Memory B cell (primary cell): ENCODE measurements around the gene NLRC3.

Experiments
- ATAC-seq: fragments of 150-1000 bp; cut with Tn5 transposase; 2 replicates; pipeline ENCODE4 v1.10.0; 2021; ENCODE audit warnings: low read depth, mild to moderate bottlenecking, moderate library complexity
- DNase-seq, 2 donors: peaks; one replicate each; pipeline ENCODE4 v3.0.0; 2022; ENCODE audit warnings: low spot score in 2 of 2
- H3K27ac Mint-ChIP-seq: one replicate; pipeline ENCODE4 v1.8.0; 2022; ENCODE audit warnings: mild to moderate bottlenecking, moderate library complexity, mixed read lengths
- H3K27me3 Mint-ChIP-seq: one replicate; pipeline ENCODE4 v1.8.0; 2022; ENCODE audit warnings: mixed read lengths
- H3K36me3 Mint-ChIP-seq: one replicate; pipeline ENCODE4 v1.8.0; 2022; ENCODE audit warnings: mild to moderate bottlenecking, mixed read lengths
- H3K4me1 Mint-ChIP-seq: one replicate; pipeline ENCODE4 v1.8.0; 2022; ENCODE audit warnings: mixed read lengths
- H3K4me3 Mint-ChIP-seq: one replicate; pipeline ENCODE4 v1.8.0; 2022; ENCODE audit warnings: mild to moderate bottlenecking, moderate library complexity, mixed read lengths
- H3K9me3 Mint-ChIP-seq: one replicate; pipeline ENCODE4 v1.8.0; 2022; ENCODE audit warnings: mixed read lengths

Gene NLRC3

DNA sequence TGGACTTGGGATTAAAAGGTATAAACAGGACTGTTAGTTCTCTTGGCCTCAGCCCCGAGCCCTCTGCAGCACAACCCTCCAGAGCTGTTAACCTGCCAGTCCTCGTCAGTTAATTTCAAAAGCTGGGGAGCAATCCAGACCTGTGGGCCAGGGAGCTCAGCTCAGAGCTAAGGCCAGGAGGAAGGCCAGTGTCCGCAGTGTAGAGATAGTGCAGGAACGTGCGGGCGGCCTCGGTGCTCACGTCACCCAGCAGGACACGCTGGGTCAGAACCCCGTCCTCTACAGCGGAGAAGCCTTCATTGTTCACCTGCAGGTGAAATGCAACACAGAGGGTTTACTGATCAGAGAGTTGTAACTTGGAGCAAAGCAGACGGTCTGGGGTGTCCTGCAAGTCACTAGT is 15.4 kb upstream of the NLRC3 start:
- Mint-ChIP-seq H3K27me3 (no peaks in the 10 kb centered on the region), H3K4me1 (peaks cover 6% of the 10 kb centered on the region), H3K4me3 (no peak overlapping the region), H3K36me3 (peaks cover 14% of the 10 kb centered on the region), H3K27ac (no peak overlapping the region), H3K9me3 (no peaks in the 10 kb centered on the region)
- ATAC-seq (no peak), DNase-seq (no peak)

DNA sequence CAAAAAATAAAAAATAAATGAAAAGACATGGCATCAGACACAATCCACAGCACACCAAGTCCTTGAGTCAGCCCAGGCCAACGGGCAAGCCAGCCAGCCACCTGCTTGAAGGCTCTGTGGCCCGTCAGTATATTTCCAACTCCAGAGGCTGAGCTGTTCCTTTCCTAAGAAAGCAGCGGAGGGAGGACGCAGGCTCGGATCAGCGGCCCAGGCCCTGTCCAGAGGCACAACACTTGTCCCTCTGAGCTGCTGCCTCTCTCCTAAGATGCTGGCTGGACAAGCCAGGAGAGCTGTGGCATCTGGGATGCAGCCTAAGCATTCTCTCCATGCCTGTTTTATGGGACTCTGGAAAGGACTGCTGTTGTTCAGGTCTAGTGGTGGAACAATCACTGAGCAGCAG is 14.8 kb upstream of the NLRC3 start:
- ATAC-seq = no peak
- H3K27me3 Mint-ChIP-seq = no peaks in the 10 kb centered on the region
- DNase-seq = no peak
- peaks cover 6% of the 10 kb centered on the region for H3K4me1 Mint-ChIP-seq
- H3K4me3 Mint-ChIP-seq = no peak overlapping the region
- peaks cover 14% of the 10 kb centered on the region for H3K36me3 Mint-ChIP-seq
- H3K27ac Mint-ChIP-seq = no peak overlapping the region
- H3K9me3 Mint-ChIP-seq = no peaks in the 10 kb centered on the region

DNA sequence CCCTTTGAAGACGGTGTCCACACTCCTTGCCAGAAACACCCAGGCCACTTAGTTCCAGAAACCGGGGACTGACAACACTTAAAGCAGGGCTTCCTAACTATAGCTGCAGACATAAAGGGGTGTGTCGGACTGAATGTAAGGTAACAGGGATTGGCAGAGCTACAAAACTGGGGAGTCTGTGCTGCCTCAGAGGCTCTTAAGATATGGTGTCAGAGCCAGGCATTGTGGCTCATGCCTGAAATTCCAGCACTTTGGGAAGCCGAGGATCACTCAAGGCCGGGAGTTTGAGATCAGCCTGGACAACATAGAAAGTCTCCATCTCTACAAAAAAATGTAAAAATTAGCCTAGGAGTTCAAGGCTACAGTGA is 14.2 kb upstream of the NLRC3 start:
- Mint-ChIP-seq H3K4me3 (no peak overlapping the region), H3K4me1 (peaks cover 10% of the 10 kb centered on the region), H3K36me3 (peaks cover 14% of the 10 kb centered on the region)

DNA sequence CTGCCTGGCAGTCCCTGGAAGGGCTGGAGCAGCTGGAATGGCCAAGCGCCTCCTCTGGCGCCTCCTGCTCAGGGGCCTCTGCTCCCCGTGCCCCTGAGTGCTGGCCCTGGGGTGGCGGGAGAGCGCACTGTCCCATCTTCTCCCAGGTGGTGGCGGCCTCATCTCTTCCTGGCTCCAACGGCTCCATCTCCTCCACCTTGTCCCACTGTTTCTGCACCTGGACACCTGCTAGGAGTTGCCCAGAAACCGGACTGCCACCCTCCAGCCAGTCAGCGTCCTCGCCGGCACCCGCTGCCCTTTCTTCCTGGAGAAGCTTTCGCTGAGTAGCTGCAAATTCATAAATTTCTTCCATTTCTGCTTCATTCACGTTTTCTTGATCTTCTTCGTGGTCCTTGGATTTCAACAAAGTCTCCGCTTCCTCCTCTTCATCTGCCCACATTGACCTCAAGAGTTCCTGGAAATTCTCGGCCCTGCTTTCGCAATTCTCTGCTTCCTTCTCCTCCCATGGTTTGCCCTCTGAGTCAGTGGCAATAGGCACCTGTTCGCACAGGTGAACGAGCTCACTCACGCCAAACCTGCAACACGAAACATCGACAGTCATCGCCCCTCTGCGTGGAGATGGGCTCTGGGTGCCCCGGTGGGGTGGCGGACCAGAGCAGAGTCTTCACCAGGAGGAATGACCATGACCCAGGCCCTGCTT is 13.7 kb upstream of the NLRC3 start:
- H3K9me3 Mint-ChIP-seq = no peaks in the 10 kb centered on the region
- H3K27me3 Mint-ChIP-seq = no peaks in the 10 kb centered on the region
- ATAC-seq (no peak), DNase-seq (no peak)
- peaks cover 14% of the 10 kb centered on the region for H3K36me3 Mint-ChIP-seq
- H3K27ac Mint-ChIP-seq = peak overlapping the region; percentile 17
- no peak overlapping the region for H3K4me3 Mint-ChIP-seq
- H3K4me1 Mint-ChIP-seq = peaks cover 10% of the 10 kb centered on the region

More for the DNA sequence above, 14.2 kb upstream of the NLRC3 start:
- H3K9me3 Mint-ChIP-seq = no peaks in the 10 kb centered on the region
- H3K27ac Mint-ChIP-seq = peak overlapping the region; percentile 17
- DNase-seq = no peak
- H3K27me3 Mint-ChIP-seq = no peaks in the 10 kb centered on the region
- ATAC-seq = no peak

DNA sequence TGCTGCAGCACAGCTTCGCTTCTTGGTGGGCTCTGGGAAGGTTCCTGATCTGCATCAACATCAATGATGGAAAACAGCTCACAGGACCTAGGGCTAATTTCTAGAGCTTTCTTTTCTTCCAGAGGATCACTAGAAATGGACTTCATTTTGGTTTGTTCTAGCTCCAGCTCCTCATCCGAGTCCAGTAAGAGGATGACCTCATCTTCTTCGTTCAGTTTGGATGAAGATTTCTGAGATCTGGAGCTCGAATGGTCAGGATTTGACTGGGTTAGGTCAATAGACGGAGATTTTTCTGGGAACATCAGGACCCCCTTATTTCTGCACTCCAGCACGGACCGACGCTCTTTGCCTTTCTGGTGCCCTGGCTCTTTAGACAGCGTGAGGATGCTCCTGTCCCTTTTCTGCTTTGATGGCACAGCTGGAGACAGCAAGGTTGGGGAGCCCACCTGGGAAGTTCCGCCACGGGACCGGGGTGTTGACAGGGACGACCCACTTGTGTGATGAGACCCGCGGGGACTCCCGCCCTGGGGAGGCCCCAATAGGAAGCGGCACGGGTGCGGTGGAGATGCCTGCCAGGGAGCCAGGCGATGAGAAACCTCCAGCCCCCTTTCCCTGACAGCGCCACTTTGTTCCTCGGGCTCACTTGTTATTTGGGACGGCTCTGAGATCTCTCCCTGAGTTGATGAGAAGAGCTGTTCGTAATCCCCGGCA is 12.9 kb upstream of the NLRC3 start:
- H3K9me3 Mint-ChIP-seq = no peaks in the 10 kb centered on the region
- no peaks in the 10 kb centered on the region for H3K27me3 Mint-ChIP-seq
- DNase-seq (no peak), ATAC-seq (no peak)
- no peak overlapping the region for H3K4me3 Mint-ChIP-seq
- H3K36me3 Mint-ChIP-seq = peaks cover 14% of the 10 kb centered on the region
- H3K4me1 Mint-ChIP-seq = peaks cover 10% of the 10 kb centered on the region
- no peak overlapping the region for H3K27ac Mint-ChIP-seq

DNA sequence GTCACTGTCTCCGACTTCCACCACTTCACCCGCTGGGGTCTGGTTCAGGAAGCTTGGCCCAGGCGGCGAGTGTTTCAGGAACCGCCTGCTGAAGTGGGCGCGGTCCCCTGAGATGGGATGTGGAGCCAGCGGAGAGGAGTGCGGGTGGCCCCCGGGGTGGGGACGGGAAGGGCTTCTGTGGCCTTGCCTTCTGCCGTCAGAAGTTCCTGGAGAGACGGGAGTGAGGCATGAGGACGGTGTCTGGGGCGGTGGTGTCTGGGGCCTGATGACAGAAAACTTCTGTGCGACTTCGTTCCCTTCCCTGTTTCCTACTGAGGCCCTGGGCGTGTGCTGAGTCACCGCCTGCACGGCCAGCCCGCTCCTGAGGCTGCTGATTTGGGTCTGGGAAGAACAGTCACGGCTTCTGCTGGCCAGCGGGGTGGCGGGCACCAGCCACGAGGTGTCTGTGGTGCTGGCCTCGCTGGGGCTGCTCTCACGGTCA is 12.3 kb upstream of the NLRC3 start:
- peaks cover 14% of the 10 kb centered on the region for H3K36me3 Mint-ChIP-seq
- H3K27ac Mint-ChIP-seq = no peak overlapping the region
- DNase-seq = no peak
- H3K4me3 Mint-ChIP-seq = no peak overlapping the region
- no peaks in the 10 kb centered on the region for H3K27me3 Mint-ChIP-seq
- ATAC-seq = no peak
- no peaks in the 10 kb centered on the region for H3K9me3 Mint-ChIP-seq
- peaks cover 10% of the 10 kb centered on the region for H3K4me1 Mint-ChIP-seq

DNA sequence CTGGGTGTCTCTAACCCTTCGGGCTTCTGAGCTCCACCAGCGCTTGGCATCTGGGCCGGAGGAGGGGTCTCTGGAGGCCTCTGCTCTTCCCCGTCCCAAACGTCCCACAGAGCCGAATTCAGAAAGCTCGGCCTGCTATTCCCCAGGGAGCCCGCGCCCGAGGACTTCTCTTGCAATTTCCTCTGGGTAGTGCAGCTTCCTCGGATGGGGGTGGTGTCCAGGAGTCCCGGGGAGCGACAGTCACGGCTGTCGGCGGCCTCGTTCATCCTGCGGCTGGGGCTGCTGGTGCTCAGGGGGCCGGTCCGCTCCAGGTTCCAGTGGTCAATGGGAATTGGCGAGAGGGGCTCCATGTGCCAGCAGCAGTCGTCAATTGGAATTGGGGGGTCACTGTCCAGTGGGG is 11.8 kb upstream of the NLRC3 start:
- H3K36me3 Mint-ChIP-seq = peaks cover 12% of the 10 kb centered on the region
- ATAC-seq (no peak), DNase-seq (no peak)
- H3K4me1 Mint-ChIP-seq = peaks cover 10% of the 10 kb centered on the region
- no peaks in the 10 kb centered on the region for H3K9me3 Mint-ChIP-seq
- no peak overlapping the region for H3K27ac Mint-ChIP-seq
- no peak overlapping the region for H3K4me3 Mint-ChIP-seq
- no peaks in the 10 kb centered on the region for H3K27me3 Mint-ChIP-seq

DNA sequence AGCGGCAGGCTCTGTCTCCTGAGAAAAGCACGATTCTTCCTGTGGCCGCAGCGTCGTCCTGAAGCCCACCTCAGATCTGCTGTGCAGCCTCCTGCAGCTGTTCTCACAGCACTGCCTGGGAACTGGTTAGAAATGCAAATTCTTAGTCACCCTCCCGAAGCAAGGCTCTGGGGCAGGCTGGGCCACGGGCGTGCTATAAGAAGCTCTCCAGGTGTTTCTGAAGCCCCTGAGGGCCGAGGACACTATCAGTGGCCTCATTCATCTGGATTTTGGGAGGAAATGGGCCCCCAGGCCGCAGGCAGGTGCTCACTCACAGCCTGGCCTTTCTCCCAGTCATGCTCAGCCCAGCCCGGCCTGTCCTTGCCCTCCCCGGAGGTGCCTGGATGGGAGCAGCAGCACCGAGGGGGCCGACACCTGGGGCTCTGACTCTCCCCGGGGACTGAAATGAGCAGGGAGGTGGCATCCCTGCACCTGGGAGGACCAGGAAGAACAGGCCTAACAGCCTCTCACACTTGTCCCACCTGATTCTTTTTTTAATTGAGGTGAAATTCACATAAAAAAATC is 10.4 kb upstream of the NLRC3 start:
- peaks cover 15% of the 10 kb centered on the region for H3K36me3 Mint-ChIP-seq
- H3K4me3 Mint-ChIP-seq = peak overlapping the region; percentile 32
- H3K27ac Mint-ChIP-seq = peak overlapping the region; percentile 84
- peaks cover 10% of the 10 kb centered on the region for H3K4me1 Mint-ChIP-seq
- no peaks in the 10 kb centered on the region for H3K27me3 Mint-ChIP-seq
- DNase-seq (peak in 1 of 2 donors; percentile 29), ATAC-seq (peak; percentile 91)
- no peaks in the 10 kb centered on the region for H3K9me3 Mint-ChIP-seq

DNA sequence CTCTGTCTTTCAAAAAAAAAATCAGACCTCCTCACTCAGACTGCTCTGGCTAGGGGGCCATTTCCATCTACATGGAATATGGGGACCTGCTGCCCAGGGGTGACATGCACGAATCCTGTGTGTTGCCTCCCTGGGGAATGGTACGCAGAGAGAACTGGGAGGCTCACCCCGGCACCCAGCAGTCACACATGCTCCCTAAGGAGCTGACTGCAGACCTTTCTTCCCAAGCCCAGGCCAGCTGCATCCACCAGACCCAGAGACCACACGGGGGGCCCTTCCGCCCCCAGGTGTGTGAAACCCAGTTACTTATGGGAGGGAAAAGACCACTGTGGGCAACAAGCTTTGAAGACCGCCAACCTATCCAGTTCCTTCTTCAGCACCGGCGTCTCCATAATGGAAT is 7.2 kb upstream of the NLRC3 start:
- peaks cover 3% of the 10 kb centered on the region for H3K36me3 Mint-ChIP-seq

DNA sequence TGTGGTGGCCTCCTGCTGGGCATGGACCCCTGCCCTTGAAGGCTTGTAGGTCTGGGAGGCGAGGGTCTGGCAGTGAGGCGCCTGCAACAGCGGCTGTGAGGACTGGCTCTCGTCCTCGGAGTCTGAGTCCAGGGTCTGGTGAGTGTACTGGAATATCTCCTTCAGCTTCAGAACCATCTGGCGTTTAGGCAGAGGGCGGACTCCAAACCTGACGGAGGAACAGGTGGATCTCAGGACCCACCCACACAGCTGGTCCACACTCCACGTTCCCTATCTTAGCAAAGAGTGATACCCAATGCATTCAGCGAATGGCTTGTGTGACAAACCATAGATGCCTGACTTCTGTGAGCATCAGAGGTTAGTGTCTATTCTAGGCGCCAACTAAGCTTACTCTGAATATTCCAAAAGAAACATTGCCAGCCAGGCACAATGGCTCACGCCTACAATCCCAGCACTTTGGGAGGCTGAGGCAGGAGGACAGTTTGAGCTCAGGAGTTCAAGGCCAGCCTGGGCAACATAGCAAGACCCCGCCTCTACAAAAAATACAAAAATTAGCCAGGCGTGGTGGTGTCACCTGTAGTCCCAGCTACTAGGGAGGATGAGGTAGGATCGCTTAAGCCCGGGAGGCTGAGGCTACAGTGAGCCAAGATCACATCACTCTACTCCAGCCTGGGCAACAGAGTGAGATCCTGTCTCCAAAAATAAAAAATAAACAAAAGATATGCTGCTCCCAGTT is 6.3 kb upstream of the NLRC3 start:
- Mint-ChIP-seq H3K27me3 (no peaks in the 10 kb centered on the region), H3K36me3 (peaks cover 3% of the 10 kb centered on the region), H3K9me3 (no peaks in the 10 kb centered on the region), H3K4me3 (no peak overlapping the region), H3K27ac (no peak overlapping the region), H3K4me1 (peaks cover 27% of the 10 kb centered on the region)
- ATAC-seq (no peak), DNase-seq (no peak)

More for the DNA sequence above, 7.2 kb upstream of the NLRC3 start:
- Mint-ChIP-seq H3K4me3 (no peak overlapping the region), H3K9me3 (no peaks in the 10 kb centered on the region), H3K4me1 (peaks cover 22% of the 10 kb centered on the region), H3K27ac (no peak overlapping the region), H3K27me3 (no peaks in the 10 kb centered on the region)
- DNase-seq (no peak), ATAC-seq (no peak)

DNA sequence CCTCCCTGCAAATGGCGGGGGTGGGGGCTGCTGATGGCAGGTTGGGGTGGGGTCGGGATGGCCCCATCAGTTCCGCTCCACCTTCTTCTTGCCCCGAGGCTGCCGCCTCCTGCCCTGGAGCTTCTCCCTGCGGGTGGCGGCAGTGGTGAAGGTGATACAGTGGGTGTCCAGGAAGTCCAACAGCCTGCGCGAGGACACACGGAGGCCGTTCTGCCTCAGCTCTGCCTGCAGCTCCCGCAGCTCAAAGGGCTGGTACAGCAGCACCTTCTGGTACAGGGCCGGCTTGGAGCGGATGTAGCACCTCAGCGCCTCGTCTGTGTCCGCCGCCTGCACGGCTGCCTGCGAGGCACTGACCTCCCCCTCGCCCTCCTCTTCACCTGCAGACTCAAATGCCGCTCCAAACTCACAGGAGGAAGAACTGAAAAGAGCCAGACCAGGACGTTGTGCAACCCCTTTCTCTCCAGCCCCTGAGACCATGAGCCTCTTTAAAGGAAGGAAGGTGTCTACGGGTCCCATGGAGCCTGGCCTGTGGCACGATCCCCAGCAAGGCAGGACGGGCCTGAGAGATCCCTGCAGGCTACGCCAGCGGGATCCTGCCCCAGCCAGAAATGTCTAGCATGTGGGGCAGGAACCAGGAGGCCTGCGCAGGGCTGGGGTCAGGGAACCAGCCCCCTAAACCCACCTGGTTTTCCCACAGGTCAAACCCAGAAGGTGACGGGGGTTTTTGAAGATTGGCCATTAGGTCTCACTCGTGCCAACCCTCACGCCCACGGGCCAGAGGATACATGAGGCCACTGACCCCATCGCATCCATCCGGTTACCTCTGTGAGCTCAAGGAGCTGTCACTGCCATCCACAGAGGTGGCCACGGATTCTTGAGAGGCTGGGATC is 5.3 kb upstream of the NLRC3 start:
- no peaks in the 10 kb centered on the region for H3K27me3 Mint-ChIP-seq
- H3K27ac Mint-ChIP-seq = no peak overlapping the region
- DNase-seq (no peak), ATAC-seq (no peak)
- H3K36me3 Mint-ChIP-seq = peaks cover 3% of the 10 kb centered on the region
- H3K9me3 Mint-ChIP-seq = no peaks in the 10 kb centered on the region
- no peak overlapping the region for H3K4me3 Mint-ChIP-seq
- peaks cover 26% of the 10 kb centered on the region for H3K4me1 Mint-ChIP-seq

DNA sequence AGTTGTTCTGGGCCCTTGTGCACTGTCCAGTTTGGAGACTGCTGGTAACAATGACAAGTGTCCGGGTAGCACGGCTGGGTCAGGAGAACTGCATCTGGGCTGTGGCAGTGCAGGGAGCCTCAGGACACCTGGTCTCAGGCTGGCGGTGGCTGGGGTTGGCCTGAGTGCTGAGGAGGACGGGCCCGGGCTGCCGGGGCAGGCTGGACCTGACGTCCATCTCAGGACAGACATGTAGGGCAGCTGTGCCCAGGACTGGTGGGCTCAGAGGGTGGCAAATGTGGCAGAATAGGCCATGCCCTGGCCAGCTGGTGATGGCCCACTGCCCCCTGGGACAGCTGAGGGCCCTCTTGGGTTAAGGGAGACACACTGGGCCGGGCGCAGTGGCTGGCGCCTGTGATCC is 4.2 kb upstream of the NLRC3 start:
- no peak overlapping the region for H3K4me3 Mint-ChIP-seq
- H3K9me3 Mint-ChIP-seq = no peaks in the 10 kb centered on the region
- no peak for DNase-seq
- ATAC-seq = no peak
- H3K27me3 Mint-ChIP-seq = no peaks in the 10 kb centered on the region
- H3K4me1 Mint-ChIP-seq = peaks cover 30% of the 10 kb centered on the region
- peaks cover 5% of the 10 kb centered on the region for H3K36me3 Mint-ChIP-seq
- peak overlapping the region; percentile 17 for H3K27ac Mint-ChIP-seq

DNA sequence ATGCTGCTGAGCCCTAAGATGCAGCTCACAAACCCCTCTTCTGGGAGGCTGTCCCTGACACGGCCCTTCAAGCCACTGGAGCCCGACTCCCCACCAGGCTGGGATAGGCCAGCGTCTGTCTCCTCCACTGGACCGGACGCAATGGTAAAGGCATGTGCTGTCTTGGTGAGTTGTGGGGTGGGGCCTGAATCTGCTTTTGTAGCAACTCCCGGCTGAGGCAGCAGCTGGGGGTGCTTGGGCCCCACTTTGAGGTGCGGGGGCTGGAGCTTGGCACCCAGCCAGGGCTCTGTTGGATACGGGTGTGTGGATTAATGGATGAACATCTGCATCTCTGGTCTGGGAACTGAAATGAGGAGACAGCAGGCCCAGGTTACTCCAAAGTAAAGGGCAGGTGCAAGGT is 3.5 kb upstream of the NLRC3 start:
- no peak for DNase-seq
- H3K27ac Mint-ChIP-seq = peak overlapping the region; percentile 87
- peaks cover 34% of the 10 kb centered on the region for H3K4me1 Mint-ChIP-seq
- H3K27me3 Mint-ChIP-seq = no peaks in the 10 kb centered on the region
- H3K9me3 Mint-ChIP-seq = no peaks in the 10 kb centered on the region
- H3K36me3 Mint-ChIP-seq = peaks cover 5% of the 10 kb centered on the region
- peak overlapping the region; percentile 1 for H3K4me3 Mint-ChIP-seq
- no peak for ATAC-seq
